GM19193 (cell line): Measurements from ENCODE around the gene ABCC11.

Experiments
- POLR2A ChIP-seq: IDR thresholded peaks from 4 replicates; pipeline ENCODE4 v1.6.1; 2011; ENCODE audit not compliant: insufficient read depth, insufficient read length; ENCODE audit errors: extremely low read depth

Gene ABCC11

GRCh38 chr16:48136547-48137360 is 110.6 kb downstream of the ABCC11 start:
- no peak for TF ChIP-seq POLR2A

GRCh38 chr16:48133455-48134211 is 113.7 kb downstream of the ABCC11 start:
- TF ChIP-seq POLR2A, result no peak

GRCh38 chr16:48132696-48133095 is 114.6 kb downstream of the ABCC11 start:
- TF ChIP-seq POLR2A, result no peak

GRCh38 chr16:48131201-48131935 is 116.0 kb downstream of the ABCC11 start:
- no peak for TF ChIP-seq POLR2A

- no peak for TF ChIP-seq POLR2A
Measured at GRCh38 chr16:48129926-48130325, 117.4 kb downstream of the ABCC11 start.

GRCh38 chr16:48128769-48129168 is 118.6 kb downstream of the ABCC11 start:
- TF ChIP-seq POLR2A, result no peak

GRCh38 chr16:48126801-48127644 is 120.3 kb downstream of the ABCC11 start:
- TF ChIP-seq POLR2A, result no peak

- no peak for TF ChIP-seq POLR2A
Measured at GRCh38 chr16:48125888-48126287, 121.5 kb downstream of the ABCC11 start.

GRCh38 chr16:48124266-48124665 is 123.1 kb downstream of the ABCC11 start:
- no peak for TF ChIP-seq POLR2A

GRCh38 chr16:48123104-48123788 is 124.1 kb downstream of the ABCC11 start:
- no peak for TF ChIP-seq POLR2A

GRCh38 chr16:48121276-48121675 is 126.1 kb downstream of the ABCC11 start:
- no peak for TF ChIP-seq POLR2A

- no peak for TF ChIP-seq POLR2A
Measured at GRCh38 chr16:48118841-48119240, 128.5 kb downstream of the ABCC11 start.

GRCh38 chr16:48117217-48118105 is 129.9 kb downstream of the ABCC11 start:
- TF ChIP-seq POLR2A, result no peak
